CD1c-positive myeloid dendritic cell (primary cell): ENCODE results near the gene EPHB6.

ENCODE experiments used
- DNase-seq: peaks from one replicate; pipeline ENCODE4 v3.0.0-alpha.2; 2016; ENCODE audit errors: extremely low spot score

EPHB6 gene

GRCh38 chr7:142876991-142877910, 22.4 kb downstream of the EPHB6 start:
- no peak for DNase-seq

- DNase-seq = no peak
Observed at GRCh38 chr7:142878315-142878714, 23.4 kb downstream of the EPHB6 start.

- DNase-seq = no peak
Observed at GRCh38 chr7:142879060-142879459, 24.2 kb downstream of the EPHB6 start.

- DNase-seq = peak; percentile 63
Observed at GRCh38 chr7:142880876-142881505, 26.1 kb downstream of the EPHB6 start.

- no peak for DNase-seq
Observed at GRCh38 chr7:142881586-142882337, 26.9 kb downstream of the EPHB6 start.

- no peak for DNase-seq
Observed at GRCh38 chr7:142882338-142882678, 27.4 kb downstream of the EPHB6 start.

- no peak for DNase-seq
Observed at GRCh38 chr7:142883145-142883544, 28.3 kb downstream of the EPHB6 start.

- DNase-seq = no peak
Observed at GRCh38 chr7:142883571-142884285, 28.9 kb downstream of the EPHB6 start.

- no peak for DNase-seq
Observed at GRCh38 chr7:142884286-142884640, 29.4 kb downstream of the EPHB6 start.

- no peak for DNase-seq
Observed at GRCh38 chr7:142885311-142886230, 30.7 kb downstream of the EPHB6 start, which contains the start of gene TRPV6. Gene TRPV6 (minus strand): TSS chr7:142885745.

GRCh38 chr7:142886866-142887265, 32.0 kb downstream of the EPHB6 start:
- DNase-seq = no peak

GRCh38 chr7:142887282-142888015, 32.6 kb downstream of the EPHB6 start:
- no peak for DNase-seq

- no peak for DNase-seq
Observed at GRCh38 chr7:142889816-142890215, 34.9 kb downstream of the EPHB6 start.

GRCh38 chr7:142890874-142891485, 36.1 kb downstream of the EPHB6 start:
- no peak for DNase-seq

GRCh38 chr7:142891490-142892082, 36.7 kb downstream of the EPHB6 start:
- no peak for DNase-seq

- no peak for DNase-seq
Observed at GRCh38 chr7:142892951-142893350, 38.1 kb downstream of the EPHB6 start.

GRCh38 chr7:142894112-142894984, 39.5 kb downstream of the EPHB6 start:
- DNase-seq = no peak

- no peak for DNase-seq
Observed at GRCh38 chr7:142894985-142895593, 40.2 kb downstream of the EPHB6 start.
